GM10847 (cell line): ENCODE results near the gene CFAP69.

ENCODE experiments used
- POLR2A ChIP-seq: IDR thresholded peaks from 2 replicates; pipeline ENCODE4 v1.6.1; 2011; ENCODE audit not compliant: insufficient read length; ENCODE audit errors: extremely low read depth

Gene CFAP69

GRCh38 chr7:90298145-90299038 is 53.4 kb downstream of the CFAP69 start:
- no peak for TF ChIP-seq POLR2A

- TF ChIP-seq POLR2A = no peak
Measured at GRCh38 chr7:90303241-90303640, 58.3 kb downstream of the CFAP69 start.

- no peak for TF ChIP-seq POLR2A
Measured at GRCh38 chr7:90309872-90310271, 64.9 kb downstream of the CFAP69 start.

- TF ChIP-seq POLR2A = no peak
Measured at GRCh38 chr7:90311175-90311574, 66.2 kb downstream of the CFAP69 start.

GRCh38 chr7:90312745-90313144 is 67.8 kb downstream of the CFAP69 start:
- no peak for TF ChIP-seq POLR2A

GRCh38 chr7:90313907-90314306 is 68.9 kb downstream of the CFAP69 start:
- no peak for TF ChIP-seq POLR2A

GRCh38 chr7:90320014-90320413 is 75.0 kb downstream of the CFAP69 start:
- TF ChIP-seq POLR2A = no peak

GRCh38 chr7:90320418-90320800 is 75.4 kb downstream of the CFAP69 start:
- no peak for TF ChIP-seq POLR2A

- no peak for TF ChIP-seq POLR2A
Measured at GRCh38 chr7:90320801-90321494, 76.0 kb downstream of the CFAP69 start, which contains the start of gene FAM237B. TSS of gene FAM237B (minus strand) at chr7:90321304. CDS start at chr7:90319748, 1,556 bp downstream.

GRCh38 chr7:90322837-90323236 is 77.9 kb downstream of the CFAP69 start:
- no peak for TF ChIP-seq POLR2A

GRCh38 chr7:90326500-90326899 is 81.5 kb downstream of the CFAP69 start:
- TF ChIP-seq POLR2A = no peak

GRCh38 chr7:90334193-90334843 is 89.3 kb downstream of the CFAP69 start:
- TF ChIP-seq POLR2A = no peak

- TF ChIP-seq POLR2A = no peak
Measured at GRCh38 chr7:90337106-90337505, 92.1 kb downstream of the CFAP69 start.

- no peak for TF ChIP-seq POLR2A
Measured at GRCh38 chr7:90345016-90345415, 100.0 kb downstream of the CFAP69 start.

- no peak for TF ChIP-seq POLR2A
Measured at GRCh38 chr7:90345595-90346335, 100.8 kb downstream of the CFAP69 start.
